ENCODE measurements around the gene MEGF6. TPM values are rescaled to one million over a fixed set of nuclear protein-coding genes. Genes with fewer than 3 reads are reported as not detected.

Gene MEGF6
- total and polyA plus RNA-seq, 9 of the 15 experiments (the other 6 are each of a cell fraction or from before 2014, with no cell fraction given) = 0.03 to 1.7 (median 0.24) TPM; not detected in 3

- TF ChIP-seq CEBPZ (IDR thresholded peaks at IDR 0.05; ENCODE audit: borderline replicate concordance, low read depth, low read length) (no peak), PREB (CRISPR knock-in tag; IDR thresholded peaks at IDR 0.05) (no peak), ZNF507 (tag; conservative IDR thresholded peaks at IDR 0.05) (no peak), POLR2AphosphoS5 (IDR thresholded peaks at IDR 0.05; ENCODE audit: control insufficient read depth, insufficient read depth, low read depth, low read length) (no peak)
- TF ChIP-seq, protein P1, sequence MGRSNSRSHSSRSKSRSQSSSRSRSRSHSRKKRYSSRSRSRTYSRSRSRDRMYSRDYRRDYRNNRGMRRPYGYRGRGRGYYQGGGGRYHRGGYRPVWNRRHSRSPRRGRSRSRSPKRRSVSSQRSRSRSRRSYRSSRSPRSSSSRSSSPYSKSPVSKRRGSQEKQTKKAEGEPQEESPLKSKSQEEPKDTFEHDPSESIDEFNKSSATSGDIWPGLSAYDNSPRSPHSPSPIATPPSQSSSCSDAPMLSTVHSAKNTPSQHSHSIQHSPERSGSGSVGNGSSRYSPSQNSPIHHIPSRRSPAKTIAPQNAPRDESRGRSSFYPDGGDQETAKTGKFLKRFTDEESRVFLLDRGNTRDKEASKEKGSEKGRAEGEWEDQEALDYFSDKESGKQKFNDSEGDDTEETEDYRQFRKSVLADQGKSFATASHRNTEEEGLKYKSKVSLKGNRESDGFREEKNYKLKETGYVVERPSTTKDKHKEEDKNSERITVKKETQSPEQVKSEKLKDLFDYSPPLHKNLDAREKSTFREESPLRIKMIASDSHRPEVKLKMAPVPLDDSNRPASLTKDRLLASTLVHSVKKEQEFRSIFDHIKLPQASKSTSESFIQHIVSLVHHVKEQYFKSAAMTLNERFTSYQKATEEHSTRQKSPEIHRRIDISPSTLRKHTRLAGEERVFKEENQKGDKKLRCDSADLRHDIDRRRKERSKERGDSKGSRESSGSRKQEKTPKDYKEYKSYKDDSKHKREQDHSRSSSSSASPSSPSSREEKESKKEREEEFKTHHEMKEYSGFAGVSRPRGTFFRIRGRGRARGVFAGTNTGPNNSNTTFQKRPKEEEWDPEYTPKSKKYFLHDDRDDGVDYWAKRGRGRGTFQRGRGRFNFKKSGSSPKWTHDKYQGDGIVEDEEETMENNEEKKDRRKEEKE (IDR thresholded peaks at IDR 0.05; ENCODE audit: borderline replicate concordance in 1 of 2, control insufficient read depth in 1 of 2, low read depth in 2 of 2, low read length in 1 of 2) = no peak
Measured at GRCh38 chr1:3578906-3579305, 32.4 kb downstream of the MEGF6 start (continued).

All from K562 (cell line).